ENCODE results near the gene RBCK1.

Gene RBCK1

DNA sequence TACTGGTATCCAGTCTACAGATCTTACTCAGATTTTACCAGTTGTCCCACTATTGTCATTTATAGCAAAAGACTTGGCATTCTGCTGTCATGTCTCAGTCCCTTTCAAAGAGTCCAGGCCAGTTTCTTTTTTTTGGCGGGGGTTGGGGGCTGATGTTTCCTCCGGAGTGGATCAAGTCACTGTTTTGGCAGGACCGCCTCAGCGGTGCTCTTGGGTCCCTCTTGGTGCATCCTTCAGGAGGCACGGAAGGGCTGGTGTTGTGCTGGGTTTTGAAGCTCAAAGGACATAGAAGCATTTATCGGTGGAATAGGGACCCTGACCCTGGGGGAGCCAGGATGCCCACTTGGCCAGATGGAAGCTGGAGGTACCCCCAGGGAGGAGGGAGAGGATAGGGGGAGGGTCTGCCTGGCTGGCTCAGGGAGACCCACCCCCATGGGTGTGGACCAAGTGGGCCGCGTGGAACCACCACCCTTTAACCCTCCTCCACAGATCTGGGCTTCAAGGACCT lies 10.8 kb downstream of the RBCK1 start:
- no peak for DNase-seq (ENCODE audit: low spot score)

- DNase-seq (ENCODE audit: low spot score), result no peak
Measured at GRCh38 chr20:419556-420165, 11.6 kb downstream of the RBCK1 start.

- no peak for DNase-seq (ENCODE audit: low spot score)
Measured at GRCh38 chr20:420166-420620, 12.1 kb downstream of the RBCK1 start.

- no peak for DNase-seq (ENCODE audit: low spot score)
Measured at GRCh38 chr20:420721-421574, 12.8 kb downstream of the RBCK1 start.

- DNase-seq (ENCODE audit: low spot score), result no peak
Measured at GRCh38 chr20:421685-422250, 13.7 kb downstream of the RBCK1 start.

- no peak for DNase-seq (ENCODE audit: low spot score)
Measured at GRCh38 chr20:426566-426965, 18.5 kb downstream of the RBCK1 start.

DNA sequence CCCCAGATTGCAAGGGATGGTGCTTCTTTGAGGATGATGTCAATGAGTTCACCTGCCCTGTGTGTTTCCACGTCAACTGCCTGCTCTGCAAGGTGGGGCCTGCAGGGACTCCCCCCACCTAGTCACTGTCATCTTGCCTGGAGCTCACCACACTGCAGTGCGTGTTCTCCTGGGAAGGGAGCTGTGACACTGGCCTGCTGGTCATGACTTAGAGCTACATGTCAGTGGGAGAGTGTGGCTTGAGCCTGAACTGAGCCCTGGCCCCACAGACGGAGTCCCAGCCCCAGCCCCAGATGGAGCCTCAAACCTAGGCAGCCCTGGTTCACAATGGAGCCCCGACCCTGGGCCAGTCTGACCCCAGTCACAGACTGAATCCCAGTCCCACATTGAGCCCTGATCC lies 19.3 kb downstream of the RBCK1 start:
- DNase-seq (ENCODE audit: low spot score), result no peak

DNA sequence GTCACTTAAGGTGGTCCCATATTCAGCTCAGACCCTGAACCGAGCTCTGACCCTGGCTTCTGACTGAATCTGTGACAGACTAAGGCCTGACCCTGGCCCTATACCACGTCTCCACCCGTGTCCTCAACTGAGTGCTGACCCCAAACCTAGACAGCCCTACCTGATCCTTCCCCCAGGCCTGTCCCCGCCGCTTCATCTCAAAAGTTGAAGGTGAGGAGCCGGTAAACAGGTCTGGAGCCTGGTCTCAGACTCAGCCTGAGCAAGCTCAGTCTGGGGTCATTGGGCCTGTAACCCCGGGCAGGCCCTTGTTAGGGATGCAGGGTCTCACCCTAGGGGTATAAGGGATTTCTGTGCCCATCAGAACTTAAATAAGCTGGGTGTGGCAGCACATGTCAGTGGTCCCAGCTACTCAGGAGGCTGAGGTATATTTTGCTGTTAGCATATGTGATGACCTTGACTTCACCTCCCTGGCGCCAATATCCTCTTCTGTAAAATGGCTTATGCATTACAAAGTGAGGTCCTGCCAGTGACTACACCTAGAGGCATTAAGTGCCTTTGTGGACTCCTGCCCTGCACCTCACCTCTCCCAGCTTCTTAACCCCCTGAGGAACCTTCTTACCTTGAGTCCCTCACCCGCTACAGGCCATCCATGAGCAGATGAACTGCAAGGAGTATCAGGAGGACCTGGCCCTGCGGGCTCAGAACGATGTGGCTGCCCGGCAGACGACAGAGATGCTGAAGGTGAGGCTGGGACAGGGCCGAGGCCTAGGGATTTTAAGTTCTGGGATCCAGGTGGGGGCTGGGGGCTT lies 20.0 kb downstream of the RBCK1 start:
- DNase-seq (ENCODE audit: low spot score), result no peak

DNA sequence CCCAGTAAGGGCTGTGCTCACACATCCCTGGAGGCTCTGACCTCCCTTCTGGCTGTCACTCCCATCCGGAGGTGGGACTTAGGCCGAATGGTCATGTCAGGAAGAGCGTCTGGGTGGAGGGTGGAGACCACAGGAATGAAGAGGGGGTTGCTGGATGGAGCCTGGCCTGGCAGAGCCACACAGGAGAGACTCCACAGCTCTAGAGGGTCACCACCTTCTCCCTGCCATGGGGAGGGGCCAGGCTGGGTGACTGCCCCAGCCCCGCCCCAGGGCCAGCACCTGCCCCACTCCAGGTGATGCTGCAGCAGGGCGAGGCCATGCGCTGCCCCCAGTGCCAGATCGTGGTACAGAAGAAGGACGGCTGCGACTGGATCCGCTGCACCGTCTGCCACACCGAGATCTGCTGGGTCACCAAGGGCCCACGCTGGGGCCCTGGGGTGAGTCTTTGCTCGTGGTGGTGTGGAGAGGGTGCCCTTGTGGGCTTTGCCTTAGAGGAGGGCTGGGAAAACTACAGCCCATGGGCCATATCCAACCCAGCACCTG lies 20.6 kb downstream of the RBCK1 start:
- no peak for DNase-seq (ENCODE audit: low spot score)

DNA sequence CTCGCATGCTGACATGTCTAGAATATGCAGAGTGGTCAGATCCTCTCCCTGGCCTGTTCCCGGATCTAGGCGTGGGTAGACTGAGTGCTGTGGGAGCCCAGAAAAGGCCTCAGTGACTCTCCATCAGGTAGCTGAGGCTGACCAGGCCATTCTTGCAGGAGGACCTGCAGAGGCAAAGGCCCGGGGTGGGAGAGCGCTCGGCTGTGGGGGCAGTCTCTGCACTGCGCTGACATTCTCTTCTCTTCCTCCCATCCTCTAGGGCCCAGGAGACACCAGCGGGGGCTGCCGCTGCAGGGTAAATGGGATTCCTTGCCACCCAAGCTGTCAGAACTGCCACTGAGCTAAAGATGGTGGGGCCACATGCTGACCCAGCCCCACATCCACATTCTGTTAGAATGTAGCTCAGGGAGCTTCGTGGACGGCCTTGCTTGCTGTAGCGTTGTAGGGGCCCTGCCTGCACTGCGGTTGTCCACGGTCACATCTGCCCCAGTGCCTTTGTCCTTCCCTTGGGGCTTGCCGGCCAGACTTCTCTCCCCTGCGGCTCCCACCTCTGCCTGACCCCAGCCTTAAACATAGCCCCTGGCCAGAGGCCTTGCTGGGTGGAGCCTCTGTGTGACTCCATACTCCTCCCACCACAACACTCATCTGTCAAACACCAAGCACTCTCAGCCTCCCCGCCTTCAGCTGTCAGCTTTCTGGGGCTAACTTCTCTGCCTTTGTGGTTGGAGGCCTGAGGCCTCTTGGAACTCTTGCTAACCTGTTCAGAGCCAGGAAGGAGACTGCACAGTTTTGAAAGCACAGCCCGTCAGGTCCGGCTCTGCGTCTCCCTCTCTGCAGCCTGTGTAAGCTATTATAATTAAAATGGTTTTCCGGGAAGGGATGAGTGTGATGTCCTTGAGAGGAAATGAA lies 22.2 kb downstream of the RBCK1 start:
- no peak for DNase-seq (ENCODE audit: low spot score)

GRCh38 chr20:431012-431904 lies 23.2 kb downstream of the RBCK1 start:
- peak; percentile 25 for DNase-seq (ENCODE audit: low spot score)

- no peak for DNase-seq (ENCODE audit: low spot score)
Measured at GRCh38 chr20:432208-432607, 24.1 kb downstream of the RBCK1 start.

DNA sequence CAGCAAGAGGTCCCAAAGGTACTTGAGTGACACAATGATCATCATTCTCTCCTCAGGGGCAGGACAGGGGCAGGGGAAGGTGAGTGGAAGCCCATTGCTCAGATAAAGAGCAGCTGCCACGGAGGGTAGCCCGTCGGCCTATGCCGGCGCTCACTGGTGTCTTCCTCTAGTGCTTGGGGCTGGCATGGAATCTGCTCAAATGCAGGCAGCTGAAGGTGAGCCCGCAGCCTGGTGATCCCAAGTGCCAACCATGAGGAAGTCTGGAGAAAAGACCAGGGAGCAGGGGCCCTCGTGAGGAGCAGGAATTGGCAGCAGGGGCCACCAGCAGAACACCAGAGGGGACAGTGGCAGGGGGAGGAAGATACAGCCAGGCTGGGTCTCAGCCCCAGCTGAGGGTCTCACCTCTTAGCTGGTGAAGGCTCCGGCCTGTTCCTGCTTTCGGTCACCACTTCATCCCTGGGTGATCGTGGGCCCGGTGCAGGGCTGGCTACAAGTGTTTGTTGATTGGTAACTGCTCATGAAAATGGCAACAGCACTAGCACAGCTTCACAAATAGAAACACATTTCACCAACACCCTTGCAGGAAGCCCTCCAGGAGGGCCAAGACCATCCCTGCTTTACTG lies 24.7 kb downstream of the RBCK1 start:
- DNase-seq (ENCODE audit: low spot score), result no peak

GRCh38 chr20:433300-433975 lies 25.3 kb downstream of the RBCK1 start:
- DNase-seq (ENCODE audit: low spot score), result peak; percentile 68

GRCh38 chr20:434221-434620 lies 26.1 kb downstream of the RBCK1 start:
- DNase-seq (ENCODE audit: low spot score), result no peak

DNA sequence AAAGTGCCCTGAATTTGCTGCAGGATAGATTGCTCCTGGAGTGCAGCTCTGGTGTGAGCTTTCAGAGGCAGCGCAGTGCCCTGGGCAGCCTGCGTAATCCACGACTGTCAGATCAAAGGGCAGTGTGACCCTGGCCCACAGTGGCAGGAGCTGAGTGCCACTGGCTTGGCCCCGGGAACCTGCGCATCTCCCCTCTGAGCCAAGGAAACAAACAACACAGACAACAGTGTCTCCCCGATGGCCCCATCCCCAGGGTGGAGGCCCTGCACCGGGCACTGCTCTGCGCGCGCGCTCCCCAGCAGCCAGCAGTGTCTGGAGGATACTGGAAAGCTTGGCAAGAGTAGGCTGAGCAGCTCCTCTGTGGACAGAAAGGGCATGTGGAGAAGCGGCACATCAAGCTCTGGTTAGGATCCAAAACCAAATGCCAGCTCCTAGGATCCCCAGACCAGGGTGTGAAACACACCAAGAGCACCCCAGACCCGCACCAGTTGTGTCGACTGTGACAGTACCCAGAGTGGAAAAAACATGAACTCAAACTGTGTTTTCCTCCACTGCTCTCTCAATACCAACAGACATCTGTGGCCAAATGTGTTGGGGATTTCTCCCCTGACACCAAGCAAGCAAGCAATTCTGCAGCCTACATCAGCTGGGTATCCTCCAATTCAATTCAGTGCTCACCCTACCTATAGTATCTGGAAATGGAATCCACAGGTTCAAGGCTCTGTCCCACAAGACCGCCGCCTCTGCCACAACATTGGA lies 26.7 kb downstream of the RBCK1 start:
- DNase-seq (ENCODE audit: low spot score), result no peak

DNA sequence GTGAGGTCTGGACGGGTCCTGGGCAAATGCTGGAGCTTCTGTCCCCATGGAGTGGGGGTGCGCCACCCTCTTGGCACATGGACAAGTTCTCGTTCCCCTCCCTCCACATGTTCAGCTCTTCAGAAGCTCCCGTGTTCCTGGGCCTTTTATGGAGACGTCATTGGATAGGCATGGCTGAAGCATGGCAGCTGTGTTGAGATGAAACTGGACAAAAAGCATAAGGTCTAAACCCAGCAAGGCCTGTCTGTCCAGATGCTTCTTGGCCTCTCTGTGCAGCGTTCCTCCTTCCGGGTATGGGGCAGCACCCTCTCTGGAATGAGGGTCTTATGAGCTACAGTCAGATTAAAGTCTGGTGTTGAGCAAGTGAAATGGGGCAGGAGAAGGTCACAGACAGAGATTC lies 27.5 kb downstream of the RBCK1 start:
- no peak for DNase-seq (ENCODE audit: low spot score)

DNA sequence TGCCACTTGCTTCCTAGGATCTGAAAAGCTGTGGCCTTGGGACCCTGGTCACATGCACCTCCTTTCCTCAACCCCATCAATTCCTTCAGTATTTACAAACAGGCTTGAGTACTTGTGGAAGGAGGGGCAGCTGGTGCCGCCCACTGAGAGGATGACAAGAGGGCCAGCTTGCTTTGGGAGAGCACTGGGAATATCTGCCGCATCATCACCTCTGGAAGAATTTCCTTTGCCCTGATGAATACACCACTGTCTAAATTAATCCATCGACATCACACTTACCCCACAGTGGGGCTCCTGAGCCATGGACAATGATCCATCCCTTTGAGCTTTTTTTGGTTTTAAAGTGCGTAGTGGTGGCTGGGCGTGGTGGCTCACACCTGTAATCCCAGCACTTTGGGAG lies 28.4 kb downstream of the RBCK1 start:
- DNase-seq (ENCODE audit: low spot score), result no peak

All from CD4-positive, alpha-beta T cell treated with Interleukin-2 at 100 ng/mL for 4 hours (primary cell).